SHP77 treated with DMSO at 0.1 percent for 48 hours (cell line): Measurements from ENCODE around the gene ABCB10.

Experiments
- DNase-seq: peaks from one replicate; lab custom pipeline; 2025; lab: John Stamatoyannopoulos, UW

The ABCB10 gene

DNA sequence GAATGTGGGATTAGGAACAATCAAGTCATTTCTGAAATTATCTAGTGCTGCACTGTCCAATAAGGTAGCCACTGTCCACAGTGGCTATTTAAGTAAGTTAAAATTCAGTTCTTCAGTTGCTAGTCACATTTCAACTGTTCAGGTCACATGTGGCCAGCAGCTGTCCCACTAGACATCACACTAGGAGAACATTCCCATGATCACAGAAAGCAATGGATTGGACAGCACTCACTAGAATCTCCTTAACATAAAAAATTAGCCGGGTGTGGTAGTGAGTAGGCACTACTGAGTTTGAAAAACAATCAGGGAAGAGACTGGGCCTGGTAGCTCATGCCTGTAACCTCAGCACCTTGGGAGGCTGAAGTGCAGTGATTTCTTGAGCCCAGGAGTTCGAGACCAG, 84.0 kb downstream of the ABCB10 start:
- no peak for DNase-seq

DNA sequence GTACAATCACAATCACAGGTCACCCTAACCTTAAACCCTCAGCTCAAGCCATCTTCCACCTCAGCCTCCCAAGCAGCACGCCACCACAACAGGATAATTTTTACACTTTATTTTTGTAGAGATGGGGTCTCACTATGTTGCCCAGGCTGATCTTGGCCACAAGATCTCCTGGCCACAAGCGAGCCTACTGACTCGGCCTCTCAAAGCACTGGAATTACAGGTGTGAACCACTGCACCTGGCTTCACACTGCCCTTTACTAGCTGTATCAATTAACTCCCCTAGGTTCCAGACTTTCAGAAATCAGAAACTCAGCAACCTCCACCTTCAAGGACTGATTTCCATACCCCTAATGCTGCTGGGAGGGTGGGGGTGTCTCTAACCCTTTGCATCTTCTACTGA, 87.3 kb downstream of the ABCB10 start:
- no peak for DNase-seq

GRCh38 chr1:229470406-229471043, 88.0 kb downstream of the ABCB10 start:
- no peak for DNase-seq

GRCh38 chr1:229466887-229467286, 91.6 kb downstream of the ABCB10 start:
- DNase-seq: no peak
